ENCODE data around the gene DHX8. TPM values are rescaled to one million over a fixed set of nuclear protein-coding genes. Genes with fewer than 3 reads are reported as not detected.

The DHX8 gene
- total and polyA plus RNA-seq, 2 donors (not counting 1 experiment from before 2014, with no cell fraction given), result 31.2 to 42.3 TPM

- H4K20me1 ChIP-seq (ENCODE audit: control insufficient read depth, extremely low read depth, insufficient read depth, low read length), result no peaks in the 10 kb centered on the region
- no peak overlapping the region for H3K27ac ChIP-seq (ENCODE audit: insufficient read depth, low read length)
- H3K79me2 ChIP-seq (ENCODE audit: control insufficient read depth, insufficient read depth, low read length), result no peaks in the 10 kb centered on the region
- no peak overlapping the region for H3K9ac ChIP-seq (ENCODE audit: insufficient read depth, low read length)
- no peaks in the 10 kb centered on the region for H3K27me3 ChIP-seq (ENCODE audit: control insufficient read depth, insufficient read depth, low read length)
- H3K4me2 ChIP-seq (ENCODE audit: extremely low read depth, insufficient read depth, low read length), result no peak overlapping the region
- H3K4me1 ChIP-seq (ENCODE audit: control insufficient read depth, extremely low read depth, insufficient read depth, low read length), result peaks cover 5% of the 10 kb centered on the region
- no peak for TF ChIP-seq CTCF (conservative IDR thresholded peaks at IDR 0.05 in 1 of 2, IDR thresholded peaks at IDR 0.05 in 1 of 2; ENCODE audit: low read depth in 1 of 2, low read length in 2 of 2)
- no peak for TF ChIP-seq EZH2 (IDR thresholded peaks at IDR 0.05; ENCODE audit: low read length, missing control alignments)
- no peak overlapping the region for H3K4me3 ChIP-seq (replicated peaks in 1 of 4; ENCODE audit: control extremely low read depth in 1 of 4, insufficient read depth in 1 of 4, low read depth in 3 of 4, low read length in 4 of 4)
- peak in 1 of 2 donors; percentile 42 for DNase-seq (ENCODE audit: low read depth in 2 of 2)
- H3K9me3 ChIP-seq (ENCODE audit: control insufficient read depth, insufficient read depth, low read depth, low read length), result no peaks in the 10 kb centered on the region
- H2AFZ ChIP-seq (ENCODE audit: low read length), result no peak overlapping the region
- H3K36me3 ChIP-seq (ENCODE audit: control insufficient read depth, insufficient read depth, low read length), result peaks cover 15% of the 10 kb centered on the region
Observed at GRCh38 chr17:43524945-43525575, 41.3 kb downstream of the DHX8 start.

- H3K36me3 ChIP-seq (ENCODE audit: control insufficient read depth, insufficient read depth, low read length), result peaks cover 7% of the 10 kb centered on the region
- H3K4me1 ChIP-seq (ENCODE audit: control insufficient read depth, extremely low read depth, insufficient read depth, low read length), result peaks cover 14% of the 10 kb centered on the region
- H3K4me3 ChIP-seq (replicated peaks in 1 of 4; ENCODE audit: control extremely low read depth in 1 of 4, insufficient read depth in 1 of 4, low read depth in 3 of 4, low read length in 4 of 4), result no peak overlapping the region
- DNase-seq (ENCODE audit: low read depth in 2 of 2), result no peak
- no peaks in the 10 kb centered on the region for H3K79me2 ChIP-seq (ENCODE audit: control insufficient read depth, insufficient read depth, low read length)
- H3K9me3 ChIP-seq (ENCODE audit: control insufficient read depth, insufficient read depth, low read depth, low read length), result no peaks in the 10 kb centered on the region
- no peak overlapping the region for H2AFZ ChIP-seq (ENCODE audit: low read length)
- no peak overlapping the region for H3K9ac ChIP-seq (ENCODE audit: insufficient read depth, low read length)
- H3K27ac ChIP-seq (ENCODE audit: insufficient read depth, low read length), result no peak overlapping the region
- no peaks in the 10 kb centered on the region for H3K27me3 ChIP-seq (ENCODE audit: control insufficient read depth, insufficient read depth, low read length)
- no peak overlapping the region for H3K4me2 ChIP-seq (ENCODE audit: extremely low read depth, insufficient read depth, low read length)
- H4K20me1 ChIP-seq (ENCODE audit: control insufficient read depth, extremely low read depth, insufficient read depth, low read length), result no peaks in the 10 kb centered on the region
- TF ChIP-seq CTCF (conservative IDR thresholded peaks at IDR 0.05 in 1 of 2, IDR thresholded peaks at IDR 0.05 in 1 of 2; ENCODE audit: low read depth in 1 of 2, low read length in 2 of 2), result no peak
- TF ChIP-seq EZH2 (IDR thresholded peaks at IDR 0.05; ENCODE audit: low read length, missing control alignments), result no peak
Observed at GRCh38 chr17:43526886-43527648, 43.3 kb downstream of the DHX8 start.

- H3K79me2 ChIP-seq (ENCODE audit: control insufficient read depth, insufficient read depth, low read length), result no peaks in the 10 kb centered on the region
- no peak overlapping the region for H2AFZ ChIP-seq (ENCODE audit: low read length)
- no peaks in the 10 kb centered on the region for H3K9me3 ChIP-seq (ENCODE audit: control insufficient read depth, insufficient read depth, low read depth, low read length)
- H3K27me3 ChIP-seq (ENCODE audit: control insufficient read depth, insufficient read depth, low read length), result no peaks in the 10 kb centered on the region
- peaks cover 14% of the 10 kb centered on the region for H3K4me1 ChIP-seq (ENCODE audit: control insufficient read depth, extremely low read depth, insufficient read depth, low read length)
- peaks cover 7% of the 10 kb centered on the region for H3K36me3 ChIP-seq (ENCODE audit: control insufficient read depth, insufficient read depth, low read length)
- no peak for TF ChIP-seq CTCF (conservative IDR thresholded peaks at IDR 0.05 in 1 of 2, IDR thresholded peaks at IDR 0.05 in 1 of 2; ENCODE audit: low read depth in 1 of 2, low read length in 2 of 2)
- no peak for TF ChIP-seq EZH2 (IDR thresholded peaks at IDR 0.05; ENCODE audit: low read length, missing control alignments)
- no peak overlapping the region for H3K4me3 ChIP-seq (replicated peaks in 1 of 4; ENCODE audit: control extremely low read depth in 1 of 4, insufficient read depth in 1 of 4, low read depth in 3 of 4, low read length in 4 of 4)
- no peak overlapping the region for H3K9ac ChIP-seq (ENCODE audit: insufficient read depth, low read length)
- H3K4me2 ChIP-seq (ENCODE audit: extremely low read depth, insufficient read depth, low read length), result no peak overlapping the region
- no peak overlapping the region for H3K27ac ChIP-seq (ENCODE audit: insufficient read depth, low read length)
- H4K20me1 ChIP-seq (ENCODE audit: control insufficient read depth, extremely low read depth, insufficient read depth, low read length), result no peaks in the 10 kb centered on the region
- peak in 1 of 2 donors; percentile 49 for DNase-seq (ENCODE audit: low read depth in 2 of 2)
Observed at GRCh38 chr17:43528319-43528987, 44.7 kb downstream of the DHX8 start.
